Measurements from ENCODE around the gene PIP5K1C.

Gene PIP5K1C

GRCh38 chr19:3700242-3701032 is at the start of gene PIP5K1C:
TSS of gene PIP5K1C (minus strand) at chr19:3700468. CDS start at chr19:3700390, 78 bp downstream.
- DNase-seq: peak; percentile 76

DNA sequence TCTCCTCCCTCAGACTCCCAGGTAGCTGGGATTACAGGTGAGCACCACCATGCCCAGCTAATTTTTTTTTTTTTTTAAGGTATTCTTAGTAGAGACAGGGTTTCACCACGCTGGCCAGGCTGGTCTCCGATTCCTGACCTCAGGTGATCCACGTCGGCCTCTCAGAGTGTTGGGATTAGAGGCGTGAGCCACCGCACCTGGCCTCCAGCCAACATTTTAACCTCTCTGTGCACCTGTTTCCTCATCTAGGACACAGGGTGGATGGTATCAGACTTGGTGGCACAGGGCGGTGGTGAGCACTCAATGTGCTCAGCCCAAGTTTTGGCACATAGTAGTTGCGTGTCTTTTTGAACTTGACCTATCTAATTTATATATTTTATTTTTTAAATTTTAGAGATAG is 48.7 kb upstream of the PIP5K1C start:
- DNase-seq: no peak

GRCh38 chr19:3746371-3747056 is 46.2 kb upstream of the PIP5K1C start:
- no peak for DNase-seq

DNA sequence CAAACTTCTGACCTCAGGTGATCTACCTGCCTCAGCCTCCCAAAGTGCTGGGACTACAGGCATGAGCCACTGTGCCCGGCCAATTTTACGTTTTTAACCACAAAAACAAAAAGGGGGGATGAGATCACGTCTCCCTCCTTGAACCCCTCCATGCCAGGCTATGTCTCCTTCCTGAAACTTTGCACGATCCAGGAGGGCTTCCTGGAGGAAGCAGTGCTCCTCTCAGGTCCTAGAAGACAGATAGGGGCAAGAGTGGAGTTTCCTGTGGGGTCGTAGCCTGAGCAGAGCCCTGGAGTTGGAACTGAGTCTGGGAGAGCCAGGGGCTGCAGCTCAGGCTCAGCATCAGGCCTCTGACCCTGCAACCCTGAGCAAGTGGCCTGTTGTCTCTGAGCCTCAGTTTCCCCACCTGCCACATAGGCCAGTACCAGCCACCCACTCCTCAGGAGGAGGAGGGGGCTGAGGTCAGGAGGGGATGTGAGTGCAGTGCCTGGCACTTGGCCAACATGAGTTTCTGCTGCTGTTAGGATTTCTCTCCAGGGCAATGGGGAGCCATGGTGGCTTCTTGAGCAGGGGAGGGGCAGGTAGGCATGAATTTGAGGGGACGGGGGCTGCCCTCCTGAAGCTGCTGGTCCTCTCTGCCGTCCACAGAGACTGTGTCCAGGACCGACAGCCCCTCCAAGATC is 45.2 kb upstream of the PIP5K1C start:
- no peak for DNase-seq

GRCh38 chr19:3743486-3743885 is 43.2 kb upstream of the PIP5K1C start:
- DNase-seq: no peak

- DNase-seq: no peak
These were observed 40.2 kb upstream of the PIP5K1C start for GRCh38 chr19:3740431-3740830.

DNA sequence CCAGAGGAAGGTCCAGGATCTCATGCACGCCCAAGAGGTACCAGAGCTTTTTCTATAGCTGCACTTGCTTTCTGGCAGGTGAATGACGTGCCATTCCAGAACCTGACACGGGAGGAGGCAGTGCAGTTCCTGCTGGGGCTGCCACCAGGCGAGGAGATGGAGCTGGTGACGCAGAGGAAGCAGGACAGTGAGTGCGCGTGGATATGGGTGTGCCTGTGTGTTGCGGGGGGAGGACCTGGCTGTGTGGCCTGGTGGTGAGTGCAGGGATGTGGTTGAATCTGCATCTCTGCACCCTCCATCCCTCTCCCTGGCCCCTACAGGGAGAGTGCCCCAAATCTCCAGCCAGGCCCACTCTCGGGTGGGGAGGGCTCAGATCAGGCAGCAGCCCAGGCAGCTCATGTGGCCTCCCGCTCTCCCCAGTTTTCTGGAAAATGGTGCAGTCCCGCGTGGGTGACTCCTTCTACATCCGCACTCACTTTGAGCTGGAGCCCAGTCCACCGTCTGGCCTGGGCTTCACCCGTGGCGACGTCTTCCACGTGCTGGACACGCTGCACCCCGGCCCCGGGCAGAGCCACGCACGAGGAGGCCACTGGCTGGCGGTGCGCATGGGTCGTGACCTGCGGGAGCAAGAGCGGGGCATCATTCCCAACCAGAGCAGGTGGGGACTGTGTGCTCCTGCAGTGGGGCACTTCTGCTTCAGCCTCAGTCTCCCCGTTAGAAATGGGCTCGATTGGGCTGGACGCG is 38.4 kb upstream of the PIP5K1C start:
- no peak for DNase-seq

- no peak for DNase-seq
These were observed 37.4 kb upstream of the PIP5K1C start for GRCh38 chr19:3737487-3738205.

DNA sequence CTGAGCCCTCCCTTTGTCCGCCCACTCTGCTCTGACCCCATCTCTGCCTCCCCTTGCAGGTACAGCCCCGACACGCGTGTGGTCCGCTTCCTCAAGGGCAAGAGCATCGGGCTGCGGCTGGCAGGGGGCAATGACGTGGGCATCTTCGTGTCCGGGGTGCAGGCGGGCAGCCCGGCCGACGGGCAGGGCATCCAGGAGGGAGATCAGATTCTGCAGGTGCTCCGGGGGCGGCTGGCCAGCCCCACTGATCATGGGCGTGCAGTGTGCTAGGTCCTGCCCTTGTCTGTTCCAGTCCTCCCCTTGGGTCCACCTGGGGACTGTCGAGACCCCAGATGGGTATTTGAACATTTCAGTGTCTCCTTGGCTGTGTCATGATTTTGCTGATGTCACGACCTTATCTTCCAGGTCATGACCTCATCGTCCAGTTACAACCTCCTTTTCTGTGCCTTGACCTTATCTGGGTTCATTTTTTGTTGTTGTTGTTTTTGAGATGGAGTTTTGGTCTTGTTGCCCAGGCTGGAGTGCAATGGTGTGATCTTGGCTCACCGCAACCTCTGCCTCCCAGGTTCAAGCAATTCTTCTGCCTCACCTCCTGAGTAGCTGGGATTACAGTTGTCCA is 35.9 kb upstream of the PIP5K1C start:
- no peak for DNase-seq

DNA sequence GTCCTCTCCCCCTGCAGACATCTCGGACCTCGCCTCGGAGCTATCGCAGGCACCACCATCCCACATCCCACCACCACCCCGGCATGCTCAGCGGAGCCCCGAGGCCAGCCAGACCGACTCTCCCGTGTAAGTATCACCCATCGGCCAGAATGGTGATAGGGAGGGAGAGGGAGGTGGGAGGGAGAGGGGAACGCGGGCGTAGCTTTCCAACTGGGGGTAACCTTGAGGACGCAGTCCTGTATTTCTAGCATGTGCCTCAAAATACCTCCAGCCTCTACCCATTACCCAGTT is 34.0 kb upstream of the PIP5K1C start:
- DNase-seq: no peak

- no peak for DNase-seq
These were observed 33.5 kb upstream of the PIP5K1C start for GRCh38 chr19:3733549-3734309.

DNA sequence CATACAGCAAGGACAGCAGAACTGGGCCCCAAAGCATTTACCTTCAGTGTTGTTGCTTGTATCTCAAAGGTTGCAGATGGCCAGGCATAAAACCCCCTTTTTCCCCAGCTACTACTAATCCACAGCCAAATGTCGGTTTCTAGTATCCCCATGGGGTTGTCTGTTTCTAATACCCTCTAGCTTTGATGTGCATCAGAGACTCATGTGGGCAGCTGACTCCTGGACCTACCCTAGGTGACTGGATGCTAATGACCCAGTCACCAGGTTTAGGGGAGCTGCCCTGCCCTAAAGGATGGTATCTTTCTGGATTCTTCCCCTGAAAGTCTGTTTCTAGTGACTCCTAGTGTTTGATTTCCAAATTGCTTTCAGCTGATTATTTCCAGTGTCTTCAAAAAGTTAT is 31.8 kb upstream of the PIP5K1C start:
- DNase-seq: no peak

DNA sequence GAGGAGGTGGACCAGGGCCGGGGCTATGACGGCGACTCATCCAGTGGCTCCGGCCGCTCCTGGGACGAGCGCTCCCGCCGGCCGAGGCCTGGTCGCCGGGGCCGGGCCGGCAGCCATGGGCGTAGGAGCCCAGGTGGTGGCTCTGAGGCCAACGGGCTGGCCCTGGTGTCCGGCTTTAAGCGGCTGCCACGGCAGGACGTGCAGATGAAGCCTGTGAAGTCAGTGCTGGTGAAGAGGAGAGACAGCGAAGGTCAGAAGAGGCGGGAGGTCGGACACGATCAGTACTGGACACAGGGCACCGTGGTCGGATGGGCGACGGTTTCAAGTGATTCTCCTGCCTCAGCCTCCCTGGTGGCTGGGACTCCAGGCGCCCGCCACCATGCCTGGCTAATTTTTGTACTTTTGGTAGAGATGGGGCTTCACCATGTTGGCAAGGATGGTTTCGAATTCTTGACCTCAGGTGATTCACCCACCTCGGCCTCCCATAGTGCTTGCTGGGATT is 30.2 kb upstream of the PIP5K1C start:
- no peak for DNase-seq

DNA sequence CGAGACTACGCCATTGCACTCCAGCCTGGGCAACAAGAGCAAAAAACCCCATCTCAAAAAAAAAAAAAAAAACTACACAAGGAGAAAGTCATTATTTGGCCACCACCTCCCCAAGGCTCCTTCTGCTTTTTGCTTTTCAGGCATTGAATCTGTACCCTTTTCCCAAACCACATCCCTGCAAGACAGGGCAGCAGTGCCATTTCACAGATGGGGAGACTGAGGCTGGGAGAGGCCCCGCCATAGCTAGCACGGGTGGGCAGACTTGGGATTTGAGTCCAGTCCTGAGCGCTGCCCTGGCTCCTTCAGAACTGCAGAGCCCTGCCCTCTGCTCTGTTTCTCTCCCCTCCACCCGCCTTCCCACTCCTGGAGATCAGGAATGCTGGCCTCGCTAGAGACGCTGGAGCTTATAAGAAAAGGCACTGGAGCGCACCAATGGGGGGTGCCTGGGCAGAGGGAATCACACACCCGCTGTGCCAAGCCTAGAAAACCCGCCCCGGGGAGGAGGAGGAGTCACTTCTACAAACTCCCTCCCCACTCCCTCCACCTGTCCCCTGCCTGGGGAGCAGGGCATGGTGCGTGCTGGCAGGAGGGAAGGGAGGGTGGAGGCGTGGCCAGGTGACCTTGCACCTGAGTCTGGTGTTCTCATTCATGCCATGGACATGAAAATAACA is 25.5 kb upstream of the PIP5K1C start:
- DNase-seq: no peak

DNA sequence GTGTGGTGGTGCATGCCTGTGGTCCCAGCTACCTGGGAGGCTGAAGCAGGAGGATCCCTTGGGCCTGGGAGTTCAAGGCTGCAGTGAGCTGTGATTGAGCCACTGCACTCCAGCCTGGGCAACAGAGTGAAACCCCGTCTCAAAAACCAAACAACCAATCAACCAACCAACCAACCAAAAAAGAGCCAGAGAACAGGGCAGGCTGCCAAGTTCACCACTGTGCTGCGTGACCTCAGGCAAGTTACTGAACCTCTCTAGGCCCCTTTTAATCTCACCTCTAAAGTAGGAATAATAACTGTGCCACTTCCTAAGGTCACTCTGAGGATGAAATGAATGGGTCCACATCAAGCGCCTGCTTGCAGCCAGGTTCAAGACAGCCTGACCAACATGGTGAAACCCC is 24.9 kb upstream of the PIP5K1C start:
- DNase-seq: no peak

DNA sequence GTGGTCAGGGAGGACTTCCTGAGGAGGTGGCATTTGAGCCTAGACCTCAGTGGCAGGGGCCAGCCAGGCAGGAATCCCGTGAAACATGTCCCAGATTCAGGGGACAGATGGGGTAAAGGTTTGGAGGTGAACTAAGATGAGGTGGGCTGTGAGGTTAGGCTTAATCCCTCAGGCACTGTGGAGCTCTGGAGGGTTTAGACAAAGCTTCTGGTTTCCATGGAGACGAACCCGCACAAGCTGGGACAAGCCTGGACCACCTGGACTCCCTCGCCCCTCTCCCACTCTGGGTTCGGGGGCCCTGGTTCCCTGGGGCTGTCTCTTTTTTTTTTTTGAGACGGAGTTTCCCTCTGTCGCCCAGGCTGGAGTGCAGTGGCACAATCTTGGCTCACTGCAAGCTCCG is 23.6 kb upstream of the PIP5K1C start:
- DNase-seq: no peak

DNA sequence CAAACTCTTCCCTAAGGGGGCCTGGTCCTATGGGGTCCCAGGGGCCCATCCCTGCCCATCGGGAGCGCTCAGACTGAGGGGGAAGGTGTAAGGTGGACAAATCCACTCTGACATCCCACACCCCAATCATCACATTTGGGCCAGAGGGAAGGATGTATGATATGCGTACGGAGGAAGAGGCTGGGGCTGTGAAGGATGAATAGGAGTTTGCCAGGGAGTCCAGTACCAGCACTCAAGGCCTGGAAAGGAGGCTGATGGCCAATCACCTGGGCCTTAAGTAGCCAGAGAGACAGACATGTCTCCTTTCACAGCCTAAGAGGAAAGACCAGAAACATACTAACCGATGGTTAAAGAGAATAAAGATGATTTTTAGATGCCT is 22.8 kb upstream of the PIP5K1C start:
- DNase-seq: no peak

DNA sequence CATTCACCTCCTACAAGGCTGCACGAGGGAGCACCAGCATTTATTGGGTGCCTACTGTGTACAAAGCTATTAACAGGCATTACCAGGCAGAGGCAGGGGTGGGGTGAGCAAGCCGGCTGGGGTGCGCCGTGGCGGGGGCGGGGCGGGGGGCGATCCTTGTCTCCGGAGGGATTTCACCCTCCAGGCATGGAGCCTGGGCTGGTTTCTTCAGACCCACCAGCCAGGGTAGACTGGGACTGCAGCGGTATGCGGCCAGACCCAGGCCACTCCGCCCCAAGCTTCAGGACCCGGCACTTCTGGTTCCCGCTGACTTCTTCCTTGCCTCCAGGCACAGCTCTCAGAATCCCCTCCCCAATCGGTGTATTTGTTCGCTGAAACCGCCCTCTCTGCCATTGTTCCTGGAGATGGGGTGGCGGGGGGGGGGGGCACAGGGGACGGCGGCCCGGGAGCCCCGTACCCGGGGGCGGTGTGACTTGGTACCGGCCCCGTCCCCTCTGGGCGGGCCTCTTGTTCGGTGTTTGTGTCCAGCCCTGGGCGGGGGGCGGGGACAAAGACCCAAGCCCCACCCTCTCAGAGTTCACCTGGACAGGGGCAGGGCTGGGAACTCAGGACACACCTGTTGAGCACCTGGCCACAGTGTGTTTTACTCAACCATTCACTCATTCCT is 22.3 kb upstream of the PIP5K1C start:
- no peak for DNase-seq

- DNase-seq: no peak
These were observed 21.7 kb upstream of the PIP5K1C start for GRCh38 chr19:3721887-3722442.

All from fibroblast of upper back skin (primary cell).